IPS-20b (cell line): ENCODE measurements around the gene MAB21L4.

Experiments used
- H3K27ac ChIP-seq: one replicate; pipeline ENCODE4 v1.5.1; 2013; ENCODE audit warnings: low read length
- H3K27me3 ChIP-seq: 2 replicates; pipeline ENCODE4 v1.6.1; 2013; ENCODE audit warnings: mild to moderate bottlenecking, low read length, inconsistent platforms; ENCODE audit not compliant: insufficient read depth
- H3K36me3 ChIP-seq: 2 replicates; pipeline ENCODE4 v1.6.1; 2013; ENCODE audit warnings: low read depth, mild to moderate bottlenecking, inconsistent platforms, low read length, moderate library complexity; ENCODE audit not compliant: insufficient read depth
- H3K4me1 ChIP-seq: 2 replicates; pipeline ENCODE4 v1.6.1; 2013; ENCODE audit warnings: mild to moderate bottlenecking, control low read depth, inconsistent platforms, low read length, moderate library complexity; ENCODE audit not compliant: insufficient read depth
- H3K4me3 ChIP-seq: 2 replicates; pipeline ENCODE4 v1.5.1; 2013; ENCODE audit warnings: mild to moderate bottlenecking, low read length, inconsistent platforms
- H3K9ac ChIP-seq: 2 replicates; pipeline ENCODE4 v1.6.1; 2013; ENCODE audit warnings: low read depth, mild to moderate bottlenecking, inconsistent platforms, low read length, moderate library complexity
- H3K9me3 ChIP-seq: 2 replicates; pipeline ENCODE4 v1.6.1; 2013; ENCODE audit warnings: mild to moderate bottlenecking, low read depth, low read length, inconsistent platforms; ENCODE audit not compliant: insufficient read depth

Gene MAB21L4

GRCh38 chr2:240895656-240896388, at the start of gene MAB21L4:
MAB21L4 (minus strand) TSS chr2:240896156; CDS start chr2:240895997, 159 bp downstream.
- H3K9me3 ChIP-seq, result no peaks in the 10 kb centered on the region
- H3K4me1 ChIP-seq, result peaks cover 6% of the 10 kb centered on the region; the same call in 1 of the 2 replicates
- H3K36me3 ChIP-seq, result no peaks in the 10 kb centered on the region
- no peak within 1 kb of the TSS for H3K9ac ChIP-seq
- H3K27me3 ChIP-seq, result no peaks in the 10 kb centered on the region
- H3K4me3 ChIP-seq, result no peak within 1 kb of the TSS
- H3K27ac ChIP-seq, result no peak within 1 kb of the TSS

GRCh38 chr2:240936106-240936505, 40.1 kb upstream of the MAB21L4 start:
- Histone ChIP-seq H3K4me1 (no peaks in the 10 kb centered on the region), H3K27me3 (no peaks in the 10 kb centered on the region), H3K36me3 (no peaks in the 10 kb centered on the region), H3K9ac (no peak overlapping the region), H3K4me3 (no peak overlapping the region), H3K9me3 (peaks cover 12% of the 10 kb centered on the region; the same call in 1 of the 2 replicates), H3K27ac (no peak overlapping the region)

GRCh38 chr2:240935103-240935876, 39.3 kb upstream of the MAB21L4 start:
- Histone ChIP-seq H3K4me1 (no peaks in the 10 kb centered on the region), H3K4me3 (no peak overlapping the region), H3K27ac (no peak overlapping the region), H3K27me3 (no peaks in the 10 kb centered on the region), H3K9me3 (peaks cover 12% of the 10 kb centered on the region; the same call in 1 of the 2 replicates), H3K36me3 (no peaks in the 10 kb centered on the region), H3K9ac (no peak overlapping the region)

GRCh38 chr2:240934701-240935102, 38.7 kb upstream of the MAB21L4 start:
- H3K27ac ChIP-seq, result no peak overlapping the region
- H3K27me3 ChIP-seq, result no peaks in the 10 kb centered on the region
- no peaks in the 10 kb centered on the region for H3K36me3 ChIP-seq
- H3K9ac ChIP-seq, result no peak overlapping the region
- H3K9me3 ChIP-seq, result peaks cover 12% of the 10 kb centered on the region; the same call in 1 of the 2 replicates
- no peaks in the 10 kb centered on the region for H3K4me1 ChIP-seq
- no peak overlapping the region for H3K4me3 ChIP-seq

GRCh38 chr2:240933966-240934700, 38.2 kb upstream of the MAB21L4 start:
- no peaks in the 10 kb centered on the region; the same call in 1 of the 2 replicates for H3K27me3 ChIP-seq
- H3K4me1 ChIP-seq, result no peaks in the 10 kb centered on the region
- no peak overlapping the region for H3K9ac ChIP-seq
- H3K9me3 ChIP-seq, result peaks cover 12% of the 10 kb centered on the region; the same call in 1 of the 2 replicates
- no peak overlapping the region for H3K4me3 ChIP-seq
- H3K36me3 ChIP-seq, result no peaks in the 10 kb centered on the region
- no peak overlapping the region for H3K27ac ChIP-seq

- H3K4me1 ChIP-seq, result no peaks in the 10 kb centered on the region
- no peaks in the 10 kb centered on the region for H3K36me3 ChIP-seq
- peaks cover 9% of the 10 kb centered on the region; the same call in 1 of the 2 replicates for H3K9me3 ChIP-seq
- no peak overlapping the region for H3K9ac ChIP-seq
- H3K27me3 ChIP-seq, result no peaks in the 10 kb centered on the region; the same call in 1 of the 2 replicates
- no peak overlapping the region for H3K4me3 ChIP-seq
- no peak overlapping the region for H3K27ac ChIP-seq
Measured at GRCh38 chr2:240933048-240933965, 37.4 kb upstream of the MAB21L4 start.

GRCh38 chr2:240932724-240933047, 36.7 kb upstream of the MAB21L4 start:
- H3K27ac ChIP-seq, result no peak overlapping the region
- peaks cover 7% of the 10 kb centered on the region; the same call in 1 of the 2 replicates for H3K9me3 ChIP-seq
- no peak overlapping the region for H3K9ac ChIP-seq
- no peaks in the 10 kb centered on the region for H3K36me3 ChIP-seq
- no peaks in the 10 kb centered on the region for H3K4me1 ChIP-seq
- H3K4me3 ChIP-seq, result no peak overlapping the region
- H3K27me3 ChIP-seq, result no peaks in the 10 kb centered on the region; the same call in 1 of the 2 replicates

- Histone ChIP-seq H3K9ac (no peak overlapping the region), H3K9me3 (peaks cover 7% of the 10 kb centered on the region; the same call in 1 of the 2 replicates), H3K27ac (no peak overlapping the region), H3K27me3 (no peaks in the 10 kb centered on the region; the same call in 1 of the 2 replicates), H3K4me3 (no peak overlapping the region), H3K4me1 (no peaks in the 10 kb centered on the region), H3K36me3 (no peaks in the 10 kb centered on the region)
Measured at GRCh38 chr2:240932001-240932723, 36.2 kb upstream of the MAB21L4 start.

GRCh38 chr2:240931319-240931949, 35.5 kb upstream of the MAB21L4 start:
- H3K4me1 ChIP-seq, result no peaks in the 10 kb centered on the region
- H3K27me3 ChIP-seq, result no peaks in the 10 kb centered on the region; the same call in 1 of the 2 replicates
- no peak overlapping the region for H3K27ac ChIP-seq
- peaks cover under 1% of the 10 kb centered on the region; the same call in 1 of the 2 replicates for H3K9me3 ChIP-seq
- no peaks in the 10 kb centered on the region for H3K36me3 ChIP-seq
- H3K9ac ChIP-seq, result no peak overlapping the region
- no peak overlapping the region for H3K4me3 ChIP-seq
